HTR-8/SVneo (cell line): ENCODE data around the gene LEPROT.

Experiments used
- DNase-seq: peaks from one replicate; pipeline ENCODE4 v3.0.0; 2011; ENCODE audit warnings: low spot score, mixed read lengths; ENCODE audit not compliant: insufficient read length
- FAIRE-seq: peaks from 2 replicates; lab custom pipeline; 2011; peaks lifted over from hg19 to GRCh38; lab: Jason Lieb, UNC

LEPROT gene

GRCh38 chr1:65409816-65410326 lies 10.6 kb upstream of the LEPROT start:
- no peak for FAIRE-seq

DNA sequence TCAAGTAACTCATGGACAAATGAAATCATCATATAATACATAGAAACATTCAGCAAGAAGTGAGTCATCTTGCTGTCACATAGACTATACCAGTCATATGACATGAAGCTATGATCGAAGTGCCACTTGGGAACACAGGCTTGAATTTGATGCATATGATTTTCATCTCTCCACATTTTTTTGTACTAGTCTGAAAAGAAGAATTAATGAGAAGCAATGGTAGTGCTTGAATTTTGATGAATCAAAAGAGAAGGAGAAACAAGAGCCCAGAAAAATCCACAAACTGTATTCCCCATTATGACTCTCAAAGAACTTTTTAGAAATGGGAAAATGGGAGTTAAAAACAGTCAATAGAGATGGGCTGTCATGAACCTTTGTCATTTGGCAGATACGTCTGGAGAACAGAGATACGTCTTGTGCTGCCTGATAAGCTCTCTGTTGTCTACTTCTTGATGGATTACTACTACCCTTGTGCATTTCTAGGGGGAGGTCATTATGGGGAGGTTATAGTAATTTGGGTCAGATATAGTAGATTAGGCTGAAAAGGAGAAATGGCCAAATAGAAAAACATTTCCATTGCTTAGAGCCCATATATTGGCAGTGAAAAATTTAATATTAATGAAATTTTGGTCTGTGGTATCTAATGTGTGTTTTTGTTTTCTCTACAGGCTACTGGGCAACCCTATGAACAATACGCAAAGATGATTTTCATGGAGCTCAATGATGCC lies 8.0 kb upstream of the LEPROT start:
- FAIRE-seq, result no peak
- no peak for DNase-seq

More at GRCh38 chr1:65409816-65410326, 10.6 kb upstream of the LEPROT start:
- DNase-seq, result no peak

- FAIRE-seq (no peak), DNase-seq (no peak)
Measured at GRCh38 chr1:65412984-65413375, 7.5 kb upstream of the LEPROT start.

GRCh38 chr1:65414538-65414937 lies 5.9 kb upstream of the LEPROT start:
- no peak for FAIRE-seq
- no peak for DNase-seq

GRCh38 chr1:65416767-65417166 lies 3.7 kb upstream of the LEPROT start:
- no peak for FAIRE-seq
- no peak for DNase-seq

DNA sequence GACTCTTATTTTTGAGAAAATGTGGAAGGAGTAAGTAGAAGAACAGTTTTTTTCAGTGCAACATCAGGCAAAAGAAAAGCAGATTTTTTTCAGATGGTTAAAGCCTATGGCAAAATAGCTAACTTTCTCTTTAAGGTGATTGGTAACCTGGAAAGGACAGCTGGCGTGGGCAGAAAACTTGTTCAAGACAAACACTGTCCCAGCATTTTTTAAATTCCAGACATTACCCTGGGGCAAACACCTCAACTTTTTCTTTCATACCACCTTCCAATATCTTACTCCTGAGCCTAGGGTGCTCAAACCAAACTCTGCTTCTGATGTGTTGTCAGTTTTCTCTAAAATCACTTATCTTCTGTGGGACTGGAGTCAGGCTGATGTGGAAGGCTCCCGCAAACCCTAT lies 2.7 kb upstream of the LEPROT start:
- DNase-seq, result no peak
- FAIRE-seq, result no peak

- no peak for FAIRE-seq
Measured at GRCh38 chr1:65418522-65419185, 1.8 kb upstream of the LEPROT start.

GRCh38 chr1:65419681-65420589 lies 533 bp upstream of the LEPROT start:
- FAIRE-seq (peak; percentile 85), DNase-seq (peak; percentile 83)

More at GRCh38 chr1:65418522-65419185, 1.8 kb upstream of the LEPROT start:
- no peak for DNase-seq

GRCh38 chr1:65421351-65422025 lies 1.0 kb downstream of the LEPROT start:
- no peak for DNase-seq
- no peak for FAIRE-seq

- FAIRE-seq (no peak), DNase-seq (no peak)
Measured at GRCh38 chr1:65422241-65423203, 2.1 kb downstream of the LEPROT start.

DNA sequence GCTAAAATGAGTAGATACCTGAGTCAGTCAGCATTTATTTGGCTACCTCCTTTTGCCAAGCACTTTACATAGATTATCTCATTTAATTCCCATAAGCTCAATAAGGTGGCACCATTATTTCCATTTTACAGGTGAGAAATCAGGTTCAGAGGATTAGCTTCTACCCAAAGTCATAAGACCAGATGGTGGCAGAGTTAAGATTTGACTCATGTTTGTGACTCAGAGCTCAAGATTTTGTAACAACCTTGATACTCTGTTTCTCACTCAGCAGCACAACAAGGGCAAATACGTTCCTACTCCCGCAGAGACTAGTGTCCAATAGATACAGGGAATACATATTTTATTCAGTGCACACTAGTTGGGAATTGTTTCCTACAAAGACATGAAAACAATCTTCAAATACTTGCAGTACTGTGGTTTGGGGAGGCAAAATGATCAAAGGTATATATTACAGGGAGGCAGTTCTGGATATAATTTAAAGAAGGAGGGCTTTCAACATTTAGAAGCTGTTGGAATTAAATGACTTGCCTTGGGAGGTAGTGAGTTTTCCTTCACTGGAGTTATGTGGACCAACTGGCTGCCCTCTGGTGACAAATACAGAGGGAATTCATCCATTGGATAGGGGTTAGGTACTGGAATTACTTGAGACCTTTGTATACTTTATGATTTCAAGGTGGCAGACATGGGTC lies 3.6 kb downstream of the LEPROT start:
- FAIRE-seq, result no peak
- DNase-seq, result peak; percentile 47

DNA sequence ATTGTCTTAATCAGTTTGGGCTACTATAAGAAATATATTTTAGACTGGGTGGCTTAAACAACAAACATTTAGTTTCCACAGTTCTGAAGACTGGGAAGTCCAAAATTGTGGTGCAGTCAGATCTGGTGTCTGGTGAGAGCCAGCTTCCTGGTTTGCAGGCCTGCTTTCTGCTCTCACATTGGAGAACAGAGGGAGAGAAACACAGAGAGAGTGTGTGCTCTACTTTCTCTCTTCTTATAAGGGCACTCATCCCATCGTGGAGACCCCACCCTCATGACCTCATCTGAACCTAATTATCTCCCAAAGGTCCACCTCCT lies 4.1 kb downstream of the LEPROT start:
- DNase-seq (no peak), FAIRE-seq (no peak)

DNA sequence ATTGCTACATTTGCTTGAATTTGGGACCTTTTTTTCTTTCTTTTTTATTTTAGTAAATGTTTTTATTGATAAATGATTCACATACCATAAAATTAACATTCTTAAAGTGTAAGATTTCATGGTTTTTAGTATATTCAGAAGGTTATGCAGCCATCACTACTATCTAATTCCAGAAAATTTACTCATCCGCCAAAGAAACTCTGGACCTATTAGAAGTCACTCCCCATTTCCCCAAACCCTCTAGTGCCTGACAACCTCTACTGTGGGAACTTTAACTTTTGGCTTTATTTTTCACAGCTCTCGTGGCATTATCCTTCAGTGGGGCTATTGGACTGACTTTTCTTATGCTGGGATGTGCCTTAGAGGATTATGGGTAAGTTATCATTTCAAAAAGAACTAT lies 4.5 kb downstream of the LEPROT start:
- FAIRE-seq, result no peak
- DNase-seq, result no peak

DNA sequence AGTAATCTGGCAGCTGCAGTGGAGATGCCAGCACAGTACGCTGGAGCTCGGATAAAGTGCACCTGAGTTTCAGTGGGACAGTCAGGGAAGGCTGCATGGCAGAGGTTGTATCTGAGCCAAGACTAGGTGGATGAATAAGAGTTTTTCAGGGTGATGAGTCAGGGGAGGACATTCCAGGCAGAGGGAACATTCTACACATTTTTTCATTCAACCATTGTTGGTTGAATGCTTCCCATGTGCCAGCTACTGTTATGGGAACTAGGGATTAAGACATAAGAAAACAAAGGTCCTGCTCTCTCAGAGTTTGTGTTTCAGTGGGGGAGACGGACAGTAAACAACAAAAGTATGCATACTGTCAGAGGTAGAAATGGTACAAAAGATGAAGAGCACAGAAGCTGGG lies 5.2 kb downstream of the LEPROT start:
- peak; percentile 27 for DNase-seq

GRCh38 chr1:65429078-65429477 lies 8.6 kb downstream of the LEPROT start:
- DNase-seq (no peak), FAIRE-seq (no peak)

More for the DNA sequence above, 5.2 kb downstream of the LEPROT start:
- FAIRE-seq, result no peak

DNA sequence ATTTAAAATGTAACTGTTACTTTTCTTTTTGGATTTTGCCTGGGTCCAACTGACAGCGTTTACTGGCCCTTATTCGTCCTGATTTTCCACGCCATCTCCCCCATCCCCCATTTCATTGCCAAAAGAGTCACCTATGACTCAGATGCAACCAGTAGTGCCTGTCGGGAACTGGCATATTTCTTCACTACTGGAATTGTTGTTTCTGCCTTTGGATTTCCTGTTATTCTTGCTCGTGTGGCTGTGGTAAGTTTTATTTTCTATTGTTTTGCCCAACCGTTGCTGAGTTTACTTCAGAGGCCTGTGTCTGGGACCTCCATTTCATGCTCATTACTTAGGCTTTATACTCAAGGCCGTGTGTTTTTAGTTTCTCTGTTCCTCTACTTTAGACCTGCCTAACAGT lies 9.3 kb downstream of the LEPROT start:
- peak; percentile 37 for DNase-seq
- no peak for FAIRE-seq

DNA sequence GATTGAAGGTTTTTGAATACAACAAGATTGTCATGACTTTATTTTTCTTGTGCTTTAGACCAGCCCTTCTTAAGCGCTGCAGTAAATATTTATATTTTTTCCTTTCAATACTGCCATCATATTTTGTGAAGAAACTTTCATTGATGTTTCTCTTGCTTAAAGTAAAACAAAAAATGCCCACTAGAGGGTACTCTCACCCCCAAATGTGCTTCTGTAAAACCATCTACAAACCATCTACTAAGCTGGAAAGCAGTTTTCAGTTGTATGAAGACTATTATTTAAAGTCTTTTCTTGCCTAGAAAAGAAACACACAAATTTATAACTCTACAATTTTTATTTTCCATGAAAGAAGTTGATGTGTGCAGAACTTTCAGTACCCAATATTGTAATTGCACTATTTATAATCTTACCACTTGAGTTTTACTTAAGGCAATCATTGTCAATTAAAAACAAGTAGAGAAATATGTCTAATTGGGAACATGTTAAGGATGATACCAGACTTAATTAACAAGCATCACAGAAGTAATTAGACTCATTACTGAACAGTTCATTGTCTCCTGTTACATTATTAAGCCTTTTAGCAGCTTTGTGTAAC lies 10.7 kb downstream of the LEPROT start:
- FAIRE-seq, result no peak

GRCh38 chr1:65432918-65433317 lies 12.4 kb downstream of the LEPROT start:
- DNase-seq (no peak), FAIRE-seq (no peak)

More for the DNA sequence above, 10.7 kb downstream of the LEPROT start:
- DNase-seq, result no peak
